ENCODE results near the gene CLEC18A. TPM values are rescaled to one million over a fixed set of nuclear protein-coding genes. Genes with fewer than 3 reads are reported as not detected.

Gene CLEC18A
- total RNA-seq, 4 donors from 2014 or later = 0.67 to 1.1 TPM; not detected in 2

- no peak overlapping the region for H3K27ac ChIP-seq
- DNase-seq = no peak
- H3K9me3 ChIP-seq = no peaks in the 10 kb centered on the region
- H3K36me3 ChIP-seq = no peaks in the 10 kb centered on the region
- no peak overlapping the region for H3K4me3 ChIP-seq
- no peaks in the 10 kb centered on the region for H3K4me1 ChIP-seq
- TF ChIP-seq POLR2A (IDR thresholded peaks at IDR 0.05) = no peak
- no peak for TF ChIP-seq CTCF (IDR thresholded peaks at IDR 0.05)
- H3K27me3 ChIP-seq = no peaks in the 10 kb centered on the region
- intact Hi-C loops (cut with DNase I; ENCODE audit: low total_unique reads) = no loop called here
Observed at GRCh38 chr16:69909043-69909442, 42.1 kb upstream of the CLEC18A start.

GRCh38 chr16:69909760-69910159, 41.4 kb upstream of the CLEC18A start:
- no peaks in the 10 kb centered on the region for H3K36me3 ChIP-seq
- H3K27me3 ChIP-seq = no peaks in the 10 kb centered on the region
- H3K4me1 ChIP-seq = no peaks in the 10 kb centered on the region
- TF ChIP-seq POLR2A (IDR thresholded peaks at IDR 0.05) (no peak), CTCF (IDR thresholded peaks at IDR 0.05) (no peak)
- no peak for DNase-seq
- H3K4me3 ChIP-seq = no peak overlapping the region
- intact Hi-C loops (cut with DNase I; ENCODE audit: low total_unique reads) = no loop called here
- H3K27ac ChIP-seq = no peak overlapping the region
- H3K9me3 ChIP-seq = no peaks in the 10 kb centered on the region

GRCh38 chr16:69910964-69911363, 40.2 kb upstream of the CLEC18A start:
- no peak for DNase-seq
- Histone ChIP-seq H3K4me3 (no peak overlapping the region), H3K27ac (no peak overlapping the region), H3K4me1 (no peaks in the 10 kb centered on the region), H3K9me3 (no peaks in the 10 kb centered on the region), H3K27me3 (no peaks in the 10 kb centered on the region), H3K36me3 (no peaks in the 10 kb centered on the region)
- intact Hi-C loops (cut with DNase I; ENCODE audit: low total_unique reads) = no loop called here
- TF ChIP-seq POLR2A (IDR thresholded peaks at IDR 0.05) (no peak), CTCF (IDR thresholded peaks at IDR 0.05) (no peak)

GRCh38 chr16:69916462-69916861, 34.7 kb upstream of the CLEC18A start:
- intact Hi-C loops (cut with DNase I; ENCODE audit: low total_unique reads) = no loop called here
- Histone ChIP-seq H3K27me3 (no peaks in the 10 kb centered on the region), H3K4me3 (no peak overlapping the region), H3K36me3 (no peaks in the 10 kb centered on the region), H3K4me1 (peaks cover 0 to 3% of the 10 kb centered on the region in 2 donors), H3K27ac (peak overlapping the region; percentile 71 to 80), H3K9me3 (no peaks in the 10 kb centered on the region)
- TF ChIP-seq POLR2A (IDR thresholded peaks at IDR 0.05) (no peak), CTCF (IDR thresholded peaks at IDR 0.05) (no peak)
- no peak for DNase-seq

GRCh38 chr16:69917311-69917710, 33.8 kb upstream of the CLEC18A start:
- Histone ChIP-seq H3K27me3 (no peaks in the 10 kb centered on the region), H3K4me3 (peak overlapping the region in 1 of 2 donors; percentile 23), H3K27ac (peak overlapping the region; percentile 71 to 80), H3K4me1 (peaks cover 0 to 3% of the 10 kb centered on the region in 2 donors), H3K36me3 (no peaks in the 10 kb centered on the region), H3K9me3 (no peaks in the 10 kb centered on the region)
- DNase-seq = no peak
- TF ChIP-seq POLR2A (IDR thresholded peaks at IDR 0.05) = no peak
- TF ChIP-seq CTCF (IDR thresholded peaks at IDR 0.05) = no peak
- intact Hi-C loops (cut with DNase I; ENCODE audit: low total_unique reads) = no loop called here

Data from uterus (tissue), 4 donors.